ENCODE results near the gene CAPN3.

The CAPN3 gene

GRCh38 chr15:42353061-42353460, 6.2 kb upstream of the CAPN3 start:
- H3K4me3 ChIP-seq (ENCODE audit: control insufficient read depth, low read depth, low read length): no peak overlapping the region
- no peak for TF ChIP-seq CTCF (IDR thresholded peaks at IDR 0.05; ENCODE audit: control insufficient read depth, insufficient read depth, low read depth, low read length, missing control alignments)
- no peak for DNase-seq (ENCODE audit: low read depth)

GRCh38 chr15:42354824-42355223, 4.5 kb upstream of the CAPN3 start:
- no peak overlapping the region for H3K4me3 ChIP-seq (ENCODE audit: control insufficient read depth, low read depth, low read length)
- no peak for TF ChIP-seq CTCF (IDR thresholded peaks at IDR 0.05; ENCODE audit: control insufficient read depth, insufficient read depth, low read depth, low read length, missing control alignments)
- DNase-seq (ENCODE audit: low read depth): no peak

- TF ChIP-seq CTCF (IDR thresholded peaks at IDR 0.05; ENCODE audit: control insufficient read depth, insufficient read depth, low read depth, low read length, missing control alignments): no peak
- no peak for DNase-seq (ENCODE audit: low read depth)
Observed at GRCh38 chr15:42355291-42355690, 4.0 kb upstream of the CAPN3 start.

GRCh38 chr15:42356851-42357250, 2.5 kb upstream of the CAPN3 start:
- no peak for TF ChIP-seq CTCF (IDR thresholded peaks at IDR 0.05; ENCODE audit: control insufficient read depth, insufficient read depth, low read depth, low read length, missing control alignments)
- H3K4me3 ChIP-seq (ENCODE audit: control insufficient read depth, low read depth, low read length): no peak overlapping the region
- no peak for DNase-seq (ENCODE audit: low read depth)

More at GRCh38 chr15:42355291-42355690, 4.0 kb upstream of the CAPN3 start:
- no peak overlapping the region for H3K4me3 ChIP-seq (ENCODE audit: control insufficient read depth, low read depth, low read length)

- no peak for DNase-seq (ENCODE audit: low read depth)
- TF ChIP-seq CTCF (IDR thresholded peaks at IDR 0.05; ENCODE audit: control insufficient read depth, insufficient read depth, low read depth, low read length, missing control alignments): no peak
- H3K4me3 ChIP-seq (ENCODE audit: control insufficient read depth, low read depth, low read length): no peak overlapping the region
Observed at GRCh38 chr15:42358141-42358540, 1.2 kb upstream of the CAPN3 start.

GRCh38 chr15:42359985-42360384, 684 bp downstream of the CAPN3 start:
- DNase-seq (ENCODE audit: low read depth): no peak
- no peak overlapping the region for H3K4me3 ChIP-seq (ENCODE audit: control insufficient read depth, low read depth, low read length)
- no peak for TF ChIP-seq CTCF (IDR thresholded peaks at IDR 0.05; ENCODE audit: control insufficient read depth, insufficient read depth, low read depth, low read length, missing control alignments)

GRCh38 chr15:42360535-42361112, 1.3 kb downstream of the CAPN3 start:
- no peak for DNase-seq (ENCODE audit: low read depth)
- H3K4me3 ChIP-seq (ENCODE audit: control insufficient read depth, low read depth, low read length): no peak overlapping the region
- no peak for TF ChIP-seq CTCF (IDR thresholded peaks at IDR 0.05; ENCODE audit: control insufficient read depth, insufficient read depth, low read depth, low read length, missing control alignments)

Measured in AG09309 (cell line).